ENCODE data around the gene PLCB3. TPM values are rescaled to one million over a fixed set of nuclear protein-coding genes. Genes with fewer than 3 reads are reported as not detected.
A peak's percentile ranks its signal among the peaks of the same experiment; 100 is the strongest.

The PLCB3 gene
- total and polyA plus RNA-seq, 4 donors: 12.7 to 16.9 (median 14.5) TPM

- Histone ChIP-seq H3K4me1 (ENCODE audit: control insufficient read depth, insufficient read depth, low read length) (peaks cover 42% of the 10 kb centered on the region), H3K36me3 (ENCODE audit: control insufficient read depth, insufficient read depth, low read length) (peaks cover 60% of the 10 kb centered on the region), H3K9me3 (ENCODE audit: control insufficient read depth, insufficient read depth, low read length) (no peaks in the 10 kb centered on the region), H3K27ac (ENCODE audit: low read depth, low read length) (peak within 1 kb of the TSS; percentile 99), H3K4me3 (ENCODE audit: low read depth, low read length) (peak within 1 kb of the TSS; percentile 74), H3K27me3 (ENCODE audit: control insufficient read depth, insufficient read depth, low read length) (peaks cover 2% of the 10 kb centered on the region)
- DNase-seq (ENCODE audit: low read depth in 4 of 6, low spot score in 6 of 6): peak; percentile 75 to 96 (median 79)
- 0% methylated on average over 102 of the region's 102 CpGs for WGBS (ENCODE audit: insufficient coverage)
Observed at GRCh38 chr11:64284962-64285884, 33.9 kb downstream of the PLCB3 start, which contains the start of gene GPR137. Gene GPR137, plus strand, starts transcription at chr11:64285848. Its CDS starts 677 bp downstream, at chr11:64286525.

- H3K4me1 ChIP-seq (ENCODE audit: control insufficient read depth, insufficient read depth, low read length): peaks cover 48% of the 10 kb centered on the region
- 30% methylated on average over 29 of the region's 40 CpGs for WGBS (ENCODE audit: insufficient coverage)
- peak overlapping the region; percentile 69 for H3K27ac ChIP-seq (ENCODE audit: low read depth, low read length)
- H3K36me3 ChIP-seq (ENCODE audit: control insufficient read depth, insufficient read depth, low read length): peaks cover 57% of the 10 kb centered on the region
- peaks cover 11% of the 10 kb centered on the region for H3K27me3 ChIP-seq (ENCODE audit: control insufficient read depth, insufficient read depth, low read length)
- H3K9me3 ChIP-seq (ENCODE audit: control insufficient read depth, insufficient read depth, low read length): no peaks in the 10 kb centered on the region
- H3K4me3 ChIP-seq (ENCODE audit: low read depth, low read length): peak overlapping the region; percentile 74
- DNase-seq (ENCODE audit: low read depth in 4 of 6, low spot score in 6 of 6): no peak
Observed at GRCh38 chr11:64285885-64286800, 34.8 kb downstream of the PLCB3 start.

- Histone ChIP-seq H3K36me3 (ENCODE audit: control insufficient read depth, insufficient read depth, low read length) (peaks cover 51% of the 10 kb centered on the region), H3K27me3 (ENCODE audit: control insufficient read depth, insufficient read depth, low read length) (peaks cover 14% of the 10 kb centered on the region), H3K9me3 (ENCODE audit: control insufficient read depth, insufficient read depth, low read length) (no peaks in the 10 kb centered on the region), H3K4me1 (ENCODE audit: control insufficient read depth, insufficient read depth, low read length) (peaks cover 50% of the 10 kb centered on the region), H3K4me3 (ENCODE audit: low read depth, low read length) (no peak overlapping the region), H3K27ac (ENCODE audit: low read depth, low read length) (no peak overlapping the region)
- WGBS (ENCODE audit: insufficient coverage): 88% methylated on average over 9 of the region's 9 CpGs
- DNase-seq (ENCODE audit: low read depth in 4 of 6, low spot score in 6 of 6): no peak
Observed at GRCh38 chr11:64286801-64287159, 35.5 kb downstream of the PLCB3 start.

- Histone ChIP-seq H3K4me3 (ENCODE audit: low read depth, low read length) (no peak overlapping the region), H3K36me3 (ENCODE audit: control insufficient read depth, insufficient read depth, low read length) (peaks cover 41% of the 10 kb centered on the region), H3K27ac (ENCODE audit: low read depth, low read length) (no peak overlapping the region), H3K4me1 (ENCODE audit: control insufficient read depth, insufficient read depth, low read length) (peaks cover 56% of the 10 kb centered on the region), H3K9me3 (ENCODE audit: control insufficient read depth, insufficient read depth, low read length) (no peaks in the 10 kb centered on the region), H3K27me3 (ENCODE audit: control insufficient read depth, insufficient read depth, low read length) (peaks cover 19% of the 10 kb centered on the region)
- WGBS (ENCODE audit: insufficient coverage): 96% methylated on average over 33 of the region's 33 CpGs
- no peak for DNase-seq (ENCODE audit: low read depth in 4 of 6, low spot score in 6 of 6)
Observed at GRCh38 chr11:64287676-64288352, 36.5 kb downstream of the PLCB3 start.

- peaks cover 25% of the 10 kb centered on the region for H3K27me3 ChIP-seq (ENCODE audit: control insufficient read depth, insufficient read depth, low read length)
- no peak overlapping the region for H3K4me3 ChIP-seq (ENCODE audit: low read depth, low read length)
- peaks cover 57% of the 10 kb centered on the region for H3K4me1 ChIP-seq (ENCODE audit: control insufficient read depth, insufficient read depth, low read length)
- peaks cover 37% of the 10 kb centered on the region for H3K36me3 ChIP-seq (ENCODE audit: control insufficient read depth, insufficient read depth, low read length)
- DNase-seq (ENCODE audit: low read depth in 4 of 6, low spot score in 6 of 6): no peak
- no peak overlapping the region for H3K27ac ChIP-seq (ENCODE audit: low read depth, low read length)
- no peaks in the 10 kb centered on the region for H3K9me3 ChIP-seq (ENCODE audit: control insufficient read depth, insufficient read depth, low read length)
- WGBS (ENCODE audit: insufficient coverage): 82% methylated on average over 9 of the region's 9 CpGs
Observed at GRCh38 chr11:64288353-64288750, 37.0 kb downstream of the PLCB3 start.

GRCh38 chr11:64289002-64289564 is 37.8 kb downstream of the PLCB3 start:
- peaks cover 33% of the 10 kb centered on the region for H3K36me3 ChIP-seq (ENCODE audit: control insufficient read depth, insufficient read depth, low read length)
- H3K27ac ChIP-seq (ENCODE audit: low read depth, low read length): no peak overlapping the region
- DNase-seq (ENCODE audit: low read depth in 4 of 6, low spot score in 6 of 6): no peak
- no peaks in the 10 kb centered on the region for H3K9me3 ChIP-seq (ENCODE audit: control insufficient read depth, insufficient read depth, low read length)
- peaks cover 29% of the 10 kb centered on the region for H3K27me3 ChIP-seq (ENCODE audit: control insufficient read depth, insufficient read depth, low read length)
- H3K4me3 ChIP-seq (ENCODE audit: low read depth, low read length): no peak overlapping the region
- WGBS (ENCODE audit: insufficient coverage): 91% methylated on average over 13 of the region's 13 CpGs
- H3K4me1 ChIP-seq (ENCODE audit: control insufficient read depth, insufficient read depth, low read length): peaks cover 53% of the 10 kb centered on the region

GRCh38 chr11:64290352-64291261 is 39.3 kb downstream of the PLCB3 start:
- peaks cover 33% of the 10 kb centered on the region for H3K36me3 ChIP-seq (ENCODE audit: control insufficient read depth, insufficient read depth, low read length)
- DNase-seq (ENCODE audit: low read depth in 4 of 6, low spot score in 6 of 6): no peak
- peaks cover 38% of the 10 kb centered on the region for H3K27me3 ChIP-seq (ENCODE audit: control insufficient read depth, insufficient read depth, low read length)
- no peaks in the 10 kb centered on the region for H3K9me3 ChIP-seq (ENCODE audit: control insufficient read depth, insufficient read depth, low read length)
- WGBS (ENCODE audit: insufficient coverage): 34% methylated on average over 9 of the region's 10 CpGs
- H3K4me3 ChIP-seq (ENCODE audit: low read depth, low read length): peak overlapping the region; percentile 18
- H3K4me1 ChIP-seq (ENCODE audit: control insufficient read depth, insufficient read depth, low read length): peaks cover 59% of the 10 kb centered on the region
- no peak overlapping the region for H3K27ac ChIP-seq (ENCODE audit: low read depth, low read length)

GRCh38 chr11:64291262-64291751 is 40.0 kb downstream of the PLCB3 start, which contains the start of gene KCNK4:
Gene KCNK4, plus strand, starts transcription at chr11:64291302. Its CDS starts 1,717 bp downstream, at chr11:64293019.
- peaks cover 45% of the 10 kb centered on the region for H3K27me3 ChIP-seq (ENCODE audit: control insufficient read depth, insufficient read depth, low read length)
- peak in 1 of 6 donors; percentile 23 for DNase-seq (ENCODE audit: low read depth in 4 of 6, low spot score in 6 of 6)
- H3K4me3 ChIP-seq (ENCODE audit: low read depth, low read length): peak within 1 kb of the TSS; percentile 18
- peaks cover 53% of the 10 kb centered on the region for H3K4me1 ChIP-seq (ENCODE audit: control insufficient read depth, insufficient read depth, low read length)
- peaks cover 33% of the 10 kb centered on the region for H3K36me3 ChIP-seq (ENCODE audit: control insufficient read depth, insufficient read depth, low read length)
- no peak within 1 kb of the TSS for H3K27ac ChIP-seq (ENCODE audit: low read depth, low read length)
- H3K9me3 ChIP-seq (ENCODE audit: control insufficient read depth, insufficient read depth, low read length): no peaks in the 10 kb centered on the region
- under 1% methylated on average over 43 of the region's 45 CpGs for WGBS (ENCODE audit: insufficient coverage)
